ENCODE data around the gene LAMA4.

DNA sequence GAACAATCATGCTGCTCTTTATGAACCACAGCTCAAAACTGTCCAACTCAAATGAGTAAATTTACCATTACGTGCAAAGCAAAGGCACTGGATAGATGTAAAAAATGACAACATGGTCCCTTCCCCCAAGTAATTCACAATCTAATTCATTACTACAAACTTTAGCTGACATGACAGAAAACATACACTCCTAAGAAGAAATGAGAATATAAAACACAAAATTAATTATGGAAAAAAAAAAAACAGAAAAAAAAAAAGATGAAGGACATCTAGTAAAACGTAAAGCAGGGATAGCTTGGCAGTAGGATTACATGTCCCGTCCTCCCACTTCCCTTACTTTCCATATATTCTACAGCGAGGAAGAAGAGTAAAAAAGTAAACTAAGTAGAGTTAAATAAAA is 172.8 kb downstream of the LAMA4 start:
- TF ChIP-seq, protein P1, sequence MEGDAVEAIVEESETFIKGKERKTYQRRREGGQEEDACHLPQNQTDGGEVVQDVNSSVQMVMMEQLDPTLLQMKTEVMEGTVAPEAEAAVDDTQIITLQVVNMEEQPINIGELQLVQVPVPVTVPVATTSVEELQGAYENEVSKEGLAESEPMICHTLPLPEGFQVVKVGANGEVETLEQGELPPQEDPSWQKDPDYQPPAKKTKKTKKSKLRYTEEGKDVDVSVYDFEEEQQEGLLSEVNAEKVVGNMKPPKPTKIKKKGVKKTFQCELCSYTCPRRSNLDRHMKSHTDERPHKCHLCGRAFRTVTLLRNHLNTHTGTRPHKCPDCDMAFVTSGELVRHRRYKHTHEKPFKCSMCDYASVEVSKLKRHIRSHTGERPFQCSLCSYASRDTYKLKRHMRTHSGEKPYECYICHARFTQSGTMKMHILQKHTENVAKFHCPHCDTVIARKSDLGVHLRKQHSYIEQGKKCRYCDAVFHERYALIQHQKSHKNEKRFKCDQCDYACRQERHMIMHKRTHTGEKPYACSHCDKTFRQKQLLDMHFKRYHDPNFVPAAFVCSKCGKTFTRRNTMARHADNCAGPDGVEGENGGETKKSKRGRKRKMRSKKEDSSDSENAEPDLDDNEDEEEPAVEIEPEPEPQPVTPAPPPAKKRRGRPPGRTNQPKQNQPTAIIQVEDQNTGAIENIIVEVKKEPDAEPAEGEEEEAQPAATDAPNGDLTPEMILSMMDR (IDR thresholded peaks at IDR 0.05): no peak
- TF ChIP-seq, protein P2, sequence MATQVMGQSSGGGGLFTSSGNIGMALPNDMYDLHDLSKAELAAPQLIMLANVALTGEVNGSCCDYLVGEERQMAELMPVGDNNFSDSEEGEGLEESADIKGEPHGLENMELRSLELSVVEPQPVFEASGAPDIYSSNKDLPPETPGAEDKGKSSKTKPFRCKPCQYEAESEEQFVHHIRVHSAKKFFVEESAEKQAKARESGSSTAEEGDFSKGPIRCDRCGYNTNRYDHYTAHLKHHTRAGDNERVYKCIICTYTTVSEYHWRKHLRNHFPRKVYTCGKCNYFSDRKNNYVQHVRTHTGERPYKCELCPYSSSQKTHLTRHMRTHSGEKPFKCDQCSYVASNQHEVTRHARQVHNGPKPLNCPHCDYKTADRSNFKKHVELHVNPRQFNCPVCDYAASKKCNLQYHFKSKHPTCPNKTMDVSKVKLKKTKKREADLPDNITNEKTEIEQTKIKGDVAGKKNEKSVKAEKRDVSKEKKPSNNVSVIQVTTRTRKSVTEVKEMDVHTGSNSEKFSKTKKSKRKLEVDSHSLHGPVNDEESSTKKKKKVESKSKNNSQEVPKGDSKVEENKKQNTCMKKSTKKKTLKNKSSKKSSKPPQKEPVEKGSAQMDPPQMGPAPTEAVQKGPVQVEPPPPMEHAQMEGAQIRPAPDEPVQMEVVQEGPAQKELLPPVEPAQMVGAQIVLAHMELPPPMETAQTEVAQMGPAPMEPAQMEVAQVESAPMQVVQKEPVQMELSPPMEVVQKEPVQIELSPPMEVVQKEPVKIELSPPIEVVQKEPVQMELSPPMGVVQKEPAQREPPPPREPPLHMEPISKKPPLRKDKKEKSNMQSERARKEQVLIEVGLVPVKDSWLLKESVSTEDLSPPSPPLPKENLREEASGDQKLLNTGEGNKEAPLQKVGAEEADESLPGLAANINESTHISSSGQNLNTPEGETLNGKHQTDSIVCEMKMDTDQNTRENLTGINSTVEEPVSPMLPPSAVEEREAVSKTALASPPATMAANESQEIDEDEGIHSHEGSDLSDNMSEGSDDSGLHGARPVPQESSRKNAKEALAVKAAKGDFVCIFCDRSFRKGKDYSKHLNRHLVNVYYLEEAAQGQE (IDR thresholded peaks at IDR 0.05; ENCODE audit: insufficient read depth in 1 of 2, low read depth in 2 of 2, low read length in 1 of 2): no peak
- no peak for TF ChIP-seq SIN3A (IDR thresholded peaks at IDR 0.05; ENCODE audit: borderline replicate concordance, insufficient read depth, low read depth, low read length)
- TF ChIP-seq TCF7L2 (IDR thresholded peaks at IDR 0.05; ENCODE audit: low read depth, low read length): no peak
- TF ChIP-seq POLR2AphosphoS5 (IDR thresholded peaks at IDR 0.05; ENCODE audit: low read depth, low read length): no peak

Data from Panc1 (cell line).